Suprapubic skin (tissue), 4 donors: ENCODE measurements around the gene MS4A10.

Source experiments
- CTCF ChIP-seq, 2 donors: fragments of 200-600 bp in 1 of 2; fragments of 450-650 bp in 1 of 2; sonication (generic) in 1 of 2; IDR thresholded peaks; one replicate each; pipeline ENCODE4 v1.5.1; 2016 to 2019; ENCODE audit warnings: antibody characterized with exemption in 2 of 2, mild to moderate bottlenecking in 1 of 2, moderate library complexity in 1 of 2
- POLR2A ChIP-seq, 2 donors: fragments of 450-650 bp; IDR thresholded peaks; one replicate each; pipeline ENCODE4 v1.6.1; 2017; ENCODE audit warnings: antibody characterized with exemption in 2 of 2, mild to moderate bottlenecking in 2 of 2, moderate library complexity in 2 of 2
- POLR2AphosphoS5 ChIP-seq, 3 donors: sonication (generic); formaldehyde crosslinking; IDR thresholded peaks; one replicate each; pipeline ENCODE4 v1.6.1; 2017; ENCODE audit warnings: antibody characterized with exemption in 3 of 3

GRCh38 chr11:60783141-60783484 is 2.0 kb upstream of the MS4A10 start:
- TF ChIP-seq CTCF (IDR thresholded peaks at IDR 0.05): no peak
- no peak for TF ChIP-seq POLR2A (IDR thresholded peaks at IDR 0.05)
- no peak for TF ChIP-seq POLR2AphosphoS5 (IDR thresholded peaks at IDR 0.05)
